HG03565 (cell line): Measurements from ENCODE around the gene LPAR5.

Source experiments
- ATAC-seq: cut with Tn5 transposase; IDR thresholded peaks from one replicate; pipeline ENCODE4 v1.9.1; 2021; ENCODE audit warnings: mild to moderate bottlenecking, moderate library complexity; ENCODE audit not compliant: unreplicated experiment

Gene LPAR5

DNA sequence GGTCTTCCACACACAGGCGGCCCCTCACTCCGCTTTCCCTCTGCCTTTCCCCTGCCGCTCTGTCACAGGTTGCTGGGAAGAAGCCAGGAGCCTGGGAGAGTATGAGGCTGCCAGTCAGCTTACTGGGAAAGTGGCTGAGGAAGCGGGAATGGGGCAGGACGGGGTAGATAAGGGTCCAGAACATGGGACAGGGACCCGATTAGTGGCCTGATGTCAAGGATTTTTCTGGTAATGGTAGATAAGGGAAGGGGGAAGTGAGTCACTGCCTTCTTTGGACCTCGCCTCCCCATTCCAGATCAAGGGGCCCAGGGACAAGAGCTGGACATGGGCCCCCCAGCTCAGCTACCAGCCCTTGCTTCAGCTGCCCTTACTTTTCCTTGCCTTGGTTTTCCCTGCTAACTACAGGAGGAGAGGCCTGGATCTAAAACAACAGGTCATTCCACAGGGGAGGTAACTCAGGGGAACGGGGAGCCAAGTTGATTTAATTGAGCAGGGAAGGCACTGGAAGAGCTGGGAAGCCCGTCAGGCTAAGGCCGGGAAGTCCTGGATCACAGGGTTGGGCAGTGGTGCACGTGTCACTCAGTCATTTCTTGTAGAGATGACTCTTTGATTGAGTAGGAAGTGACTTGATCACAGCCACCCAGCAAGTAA, 3.5 kb upstream of the LPAR5 start:
- no peak for ATAC-seq

DNA sequence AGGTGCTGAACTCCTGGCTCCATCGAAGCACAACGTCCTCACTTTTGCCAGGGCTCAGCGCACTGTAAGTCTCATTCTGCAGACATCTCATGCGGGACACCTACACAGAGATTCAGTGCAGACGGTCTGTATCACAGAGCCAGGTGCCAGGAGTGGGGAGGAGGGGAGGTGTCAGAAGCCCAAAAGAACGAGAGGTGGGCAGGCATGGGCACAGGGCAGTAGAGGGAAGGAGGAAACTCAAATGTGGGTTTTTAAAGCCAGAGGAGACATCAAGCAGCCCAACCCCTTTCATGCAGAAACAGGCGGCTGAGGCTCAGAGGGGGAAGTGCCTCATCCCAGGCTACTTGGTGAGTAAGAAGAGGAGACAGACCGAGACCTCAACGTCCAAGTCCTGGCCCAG, 2.5 kb upstream of the LPAR5 start:
- ATAC-seq = no peak

DNA sequence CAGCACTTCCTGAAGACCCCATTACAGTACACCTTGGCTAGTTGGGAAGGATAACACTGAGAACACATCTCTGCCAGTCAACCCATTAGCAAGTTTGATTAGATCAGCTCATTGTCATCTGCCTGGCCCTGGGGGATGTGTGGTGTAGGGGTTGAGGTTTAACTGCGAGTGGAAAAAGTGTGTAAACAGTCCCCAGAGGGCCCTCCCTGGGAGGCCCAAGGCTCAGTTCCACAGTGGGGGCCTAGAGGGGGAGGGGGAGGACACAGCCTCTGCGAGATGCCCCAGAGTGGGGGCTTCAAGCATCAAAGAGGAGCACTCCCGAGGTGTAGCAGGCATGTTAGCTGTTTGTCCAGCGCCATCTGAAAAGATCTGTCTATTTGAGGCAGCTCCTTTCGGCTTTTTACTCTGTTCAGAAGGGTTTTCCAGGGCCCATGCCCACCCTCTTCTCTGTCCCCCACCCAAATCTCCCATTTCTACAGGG, 344 bp downstream of the LPAR5 start:
- peak; percentile 38 for ATAC-seq

DNA sequence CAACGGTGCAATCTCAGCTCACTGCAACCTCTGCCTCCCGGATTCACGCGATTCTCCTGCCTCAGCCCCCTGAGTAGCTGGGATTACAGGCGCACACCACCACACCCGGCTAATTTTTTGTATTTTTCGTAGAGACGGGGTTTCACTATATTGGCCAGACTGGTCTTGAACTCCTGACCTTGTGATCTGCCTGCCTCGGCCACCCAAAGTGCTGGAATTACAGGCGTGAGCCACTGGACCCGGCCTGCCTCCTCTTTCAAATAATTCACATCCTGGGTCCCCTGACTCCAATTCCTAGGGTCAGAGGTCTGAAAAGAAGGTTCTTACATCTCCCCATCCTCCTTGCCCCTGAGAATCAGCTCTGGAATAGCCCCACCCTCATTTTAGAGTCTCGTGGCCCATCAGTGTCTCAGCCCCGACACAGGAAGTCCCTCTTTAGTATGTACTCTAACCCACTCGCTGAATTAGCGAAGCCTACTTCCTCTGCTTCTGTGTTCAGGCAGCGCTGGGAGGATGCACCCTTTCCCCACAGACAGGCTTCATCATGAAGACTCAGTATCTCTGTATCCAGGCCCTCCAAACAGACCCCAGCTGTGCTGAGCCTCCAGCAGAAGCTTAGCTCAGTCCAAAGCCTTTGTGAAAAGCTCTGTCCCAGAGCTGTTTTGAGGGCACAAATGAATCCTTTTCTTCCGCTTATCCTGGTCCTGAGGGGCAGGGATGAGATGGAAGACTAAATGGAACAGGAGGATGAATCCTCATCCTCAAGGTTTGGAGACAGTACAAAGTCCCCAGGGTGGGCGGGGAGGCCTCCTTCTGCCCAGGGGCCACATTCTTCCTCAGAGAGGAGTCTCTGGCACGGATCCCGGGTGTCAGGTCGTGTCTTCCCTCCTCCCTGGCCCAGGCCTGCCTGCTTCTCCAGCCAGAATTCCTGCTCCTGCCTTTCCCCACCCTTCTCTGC, 3.5 kb downstream of the LPAR5 start:
- peak; percentile 43 for ATAC-seq

DNA sequence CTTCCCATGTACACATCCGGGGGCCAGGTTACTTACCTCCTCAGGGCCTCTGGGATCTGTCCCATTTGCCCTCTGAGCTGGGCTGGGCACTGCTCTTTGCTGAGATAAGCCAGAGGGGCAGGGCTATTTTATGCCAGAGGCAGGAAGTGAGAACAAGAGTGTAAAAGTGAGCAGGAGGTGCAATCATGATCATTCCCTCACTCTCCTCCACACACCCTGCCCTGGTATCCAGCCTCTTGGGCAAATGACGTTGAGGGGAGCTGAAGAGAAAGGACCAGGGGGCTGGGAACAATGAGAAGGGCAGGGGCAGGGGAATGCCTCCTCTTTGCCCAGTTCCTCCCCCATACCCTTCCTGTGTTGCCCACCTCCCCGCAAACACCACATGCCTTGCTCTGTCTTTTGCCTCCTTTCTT, 4.2 kb downstream of the LPAR5 start:
- ATAC-seq = no peak

DNA sequence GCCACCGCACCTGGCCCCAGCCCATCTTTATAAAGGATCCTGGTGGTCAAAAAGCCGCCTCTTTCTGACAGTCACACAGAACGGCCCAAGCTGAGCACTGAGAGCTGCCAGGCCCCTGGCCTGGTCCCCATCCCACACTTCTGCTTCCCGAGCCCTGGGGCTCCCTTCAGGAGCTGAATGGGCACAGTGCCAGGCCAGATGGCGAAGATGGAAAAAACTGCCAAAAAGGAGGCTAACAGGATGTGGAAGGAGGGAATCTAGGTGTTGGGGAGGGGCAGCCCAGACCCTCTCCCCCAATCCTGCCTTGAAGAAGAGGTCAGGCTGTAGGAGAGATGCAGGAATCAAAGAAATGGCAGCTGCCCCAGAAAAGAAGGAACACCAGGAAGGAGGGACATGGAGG, 5.0 kb downstream of the LPAR5 start:
- ATAC-seq = no peak

DNA sequence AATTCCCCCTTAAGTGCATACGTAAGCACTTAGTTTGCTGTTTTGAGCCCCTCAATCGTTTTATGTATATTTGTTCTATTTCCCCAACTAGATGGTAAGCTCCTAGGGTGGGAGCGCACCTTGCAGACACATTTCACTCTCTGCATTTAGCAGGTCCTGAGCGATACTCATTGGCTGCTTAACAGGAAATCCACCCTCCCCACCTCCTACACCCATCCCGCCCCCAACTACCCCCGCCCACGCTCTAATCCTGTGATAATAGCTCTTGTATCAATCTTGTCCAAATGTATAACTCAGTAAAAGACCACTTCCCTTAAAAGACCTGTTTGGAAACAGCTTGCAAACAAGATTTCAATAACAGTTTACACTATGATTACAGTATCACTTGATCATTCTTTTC, 8.1 kb downstream of the LPAR5 start:
- ATAC-seq = no peak

DNA sequence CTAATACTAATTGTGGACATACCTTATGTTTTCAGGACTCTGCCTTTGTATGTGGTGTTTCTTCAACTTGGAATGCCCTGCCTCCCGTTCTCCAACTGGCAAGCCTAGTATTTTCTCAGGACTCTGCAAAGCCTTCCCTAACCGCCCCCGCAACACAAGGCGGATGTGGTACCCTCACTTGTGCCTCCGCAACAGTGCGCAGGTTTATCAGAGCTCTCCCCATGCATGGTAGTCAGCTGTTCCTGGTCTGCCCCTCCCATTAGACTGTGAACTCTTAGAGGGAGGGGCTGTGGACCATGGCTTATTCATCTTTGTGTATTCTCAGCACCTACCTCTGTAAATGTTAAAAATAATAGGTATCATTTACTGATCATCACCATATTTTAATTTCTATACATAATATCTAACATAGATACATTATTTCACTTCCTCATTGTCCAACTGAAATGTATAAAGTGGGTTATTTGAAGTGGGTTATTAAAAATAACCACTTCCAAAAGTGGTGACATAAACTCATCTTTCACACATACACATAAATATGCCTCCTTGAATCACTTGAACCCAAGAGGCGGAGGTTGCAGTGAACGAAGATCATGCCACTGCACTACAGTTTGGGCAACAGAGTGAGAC, 9.0 kb downstream of the LPAR5 start:
- ATAC-seq = no peak

DNA sequence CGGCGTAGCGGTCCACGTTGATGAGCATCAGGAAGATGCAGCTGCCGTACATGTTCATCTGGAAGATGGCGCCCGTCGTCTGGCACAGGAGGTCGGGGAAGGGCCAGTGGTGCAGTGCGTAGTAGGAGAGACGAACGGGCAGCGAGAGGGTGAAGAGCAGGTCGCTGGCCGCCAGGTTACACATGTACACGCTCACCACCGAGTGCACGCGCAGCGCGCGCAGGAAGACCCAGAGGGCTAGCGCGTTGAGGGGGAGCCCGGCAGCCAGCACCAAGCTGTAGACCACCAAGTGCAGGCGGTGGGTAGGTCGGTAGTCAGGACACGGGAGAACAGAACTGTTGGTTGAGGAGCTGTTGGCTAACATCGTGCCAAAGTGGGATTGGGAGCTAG, 14.9 kb downstream of the LPAR5 start:
- ATAC-seq = no peak

DNA sequence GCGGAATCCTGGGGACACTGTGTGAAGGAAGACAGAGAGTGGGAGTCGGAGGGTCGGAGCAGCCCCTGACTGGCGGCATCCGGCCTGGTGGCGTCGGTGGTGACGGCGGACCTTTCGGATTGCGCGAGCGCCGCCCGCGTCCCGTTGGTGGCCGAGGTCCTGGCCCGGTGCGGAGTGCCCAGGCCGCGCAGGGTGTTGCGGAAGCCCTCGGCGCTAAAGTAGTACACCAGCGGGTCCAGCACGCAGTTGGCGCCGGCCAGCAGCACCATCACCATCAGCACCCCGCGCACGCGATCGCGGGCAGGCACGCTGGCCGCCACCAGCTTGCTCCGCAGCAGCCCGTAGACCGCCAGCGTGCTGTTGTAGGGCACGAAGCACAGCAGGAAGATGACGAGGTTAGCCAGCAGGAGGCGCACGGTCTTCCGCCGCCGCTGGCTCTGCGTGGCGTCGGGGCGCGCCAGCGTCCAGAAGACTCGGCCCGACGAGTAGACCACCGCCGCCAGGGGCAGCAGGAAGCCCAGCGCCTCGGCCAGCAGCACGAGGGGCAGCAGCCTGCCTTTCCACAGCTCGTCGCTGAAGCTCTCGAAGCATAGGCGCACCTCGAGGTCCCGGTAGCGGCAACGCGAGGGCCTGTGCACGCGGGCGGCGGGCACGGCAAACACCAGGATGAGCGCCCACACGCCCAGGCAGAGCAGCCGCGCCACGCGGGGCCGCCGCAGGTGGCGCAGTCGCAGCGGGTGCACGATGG, 15.4 kb downstream of the LPAR5 start:
- ATAC-seq = no peak

DNA sequence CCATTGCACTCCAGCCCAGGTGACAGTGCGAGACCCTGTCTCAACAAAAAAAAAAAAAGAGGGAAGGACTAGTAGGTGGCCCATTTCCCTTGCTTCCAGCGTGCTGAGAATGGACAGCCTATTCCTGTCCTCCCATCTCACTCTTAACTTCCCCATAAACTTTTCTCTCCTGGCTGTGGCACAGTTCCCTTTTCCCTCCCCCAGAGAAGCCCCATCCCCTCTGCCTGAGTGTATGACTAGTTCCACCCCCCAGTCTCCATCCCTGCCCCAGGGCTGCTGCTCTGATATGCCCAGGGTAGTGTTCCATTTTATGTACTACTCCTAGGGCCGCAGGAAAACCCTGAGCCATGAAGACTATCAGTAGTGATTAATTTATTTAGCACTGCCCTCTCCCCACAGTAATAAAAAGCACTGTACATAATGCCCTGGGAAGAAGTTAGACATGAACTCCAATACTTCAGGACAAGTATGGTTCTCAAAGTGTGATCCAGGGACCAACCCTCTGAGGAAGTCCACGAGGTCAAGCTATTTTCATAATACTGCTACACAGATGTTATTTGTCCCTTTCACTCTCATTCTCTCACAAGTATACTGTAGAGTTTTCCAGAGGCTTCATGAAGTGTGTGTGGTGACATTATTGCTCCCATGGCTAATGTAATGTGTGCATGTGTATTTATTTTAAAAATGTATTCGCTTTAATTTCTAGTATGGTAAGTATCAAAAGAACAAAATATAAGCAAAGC, 17.1 kb downstream of the LPAR5 start:
- no peak for ATAC-seq

DNA sequence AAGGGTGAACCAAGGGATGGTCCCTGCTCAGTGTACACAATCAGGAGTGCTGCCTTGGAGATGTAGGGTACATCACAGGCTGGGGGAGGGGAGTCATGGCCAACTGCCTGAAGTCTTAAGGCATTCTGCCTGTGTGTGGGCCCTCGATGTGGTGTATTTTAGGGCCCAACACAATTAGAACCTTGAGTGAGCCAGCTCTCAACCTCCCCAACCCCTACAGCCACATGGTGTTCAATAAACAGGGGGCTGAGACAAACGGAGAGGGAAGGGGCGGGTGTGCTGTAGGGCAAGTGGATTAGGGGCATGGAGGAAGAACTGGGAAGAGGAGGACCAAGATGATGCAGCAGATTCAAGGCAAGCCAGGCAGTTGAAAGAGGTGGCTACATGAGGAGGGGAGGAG, 20.0 kb downstream of the LPAR5 start:
- ATAC-seq = no peak

DNA sequence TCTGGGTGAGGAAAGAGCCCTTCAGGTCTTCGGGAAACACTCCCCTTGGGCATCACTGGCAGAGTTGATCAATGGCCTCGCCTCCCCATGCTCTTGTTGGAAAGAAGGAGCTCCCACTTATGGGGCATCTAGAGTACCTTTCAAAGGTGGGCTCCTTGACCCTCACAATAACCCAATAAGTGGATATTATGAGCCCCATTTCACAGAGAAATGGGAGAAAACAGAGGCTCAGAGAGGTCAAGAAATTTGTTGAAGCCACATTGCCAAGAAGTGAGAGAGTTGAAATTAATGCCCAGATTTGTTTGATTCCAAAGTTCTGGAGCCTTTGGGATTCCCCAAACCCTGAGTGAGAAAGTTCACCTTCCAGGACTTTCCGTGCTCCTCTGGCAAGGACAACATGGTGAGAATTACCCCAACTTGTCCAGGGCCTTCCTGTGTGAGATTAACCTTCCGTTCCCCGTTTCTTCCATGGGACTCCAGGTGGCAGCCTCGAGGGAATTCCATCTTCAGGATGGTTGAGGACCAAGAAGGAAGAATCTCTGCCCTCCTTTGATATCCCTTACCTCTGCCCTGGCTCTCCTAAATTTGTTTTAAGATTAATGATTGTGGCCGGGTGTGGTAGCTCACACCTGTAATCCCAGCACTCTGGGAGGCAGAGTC, 21.1 kb downstream of the LPAR5 start:
- ATAC-seq = no peak

DNA sequence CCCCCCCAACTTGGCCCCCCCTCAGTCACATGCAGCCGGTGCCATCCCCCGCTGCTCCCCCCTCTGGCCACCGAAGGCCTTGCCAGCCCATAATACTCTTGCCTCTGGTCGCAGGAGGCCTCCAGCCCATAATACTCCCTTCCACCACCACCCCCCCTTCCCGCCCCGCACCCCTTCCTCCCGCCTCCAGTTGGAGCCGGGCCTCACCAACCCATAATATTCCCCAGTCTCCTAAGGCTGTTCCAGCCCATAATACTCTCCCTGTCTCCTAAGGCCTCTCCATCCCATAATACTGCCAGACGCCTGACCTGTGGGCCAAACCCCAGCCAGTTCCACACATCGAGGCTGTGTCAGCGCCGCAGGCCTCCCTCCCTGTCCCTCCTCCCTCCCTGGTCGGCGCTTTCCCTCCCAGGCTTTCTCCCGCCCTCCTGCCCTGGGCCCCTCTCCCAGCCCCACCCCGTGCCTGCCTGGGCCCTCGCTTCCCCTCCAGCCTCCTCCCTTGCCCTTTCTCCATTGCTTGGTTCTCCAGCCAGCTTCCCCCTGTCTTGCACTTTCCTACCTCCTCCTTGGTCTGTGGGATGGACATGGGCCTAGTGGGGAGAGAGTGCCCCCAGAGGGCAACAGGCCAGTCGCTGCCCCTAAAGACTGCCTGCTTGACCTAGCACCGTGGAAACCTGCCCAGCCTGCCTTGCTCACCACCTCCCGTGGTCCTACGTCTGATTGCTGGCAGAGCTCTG, 21.8 kb downstream of the LPAR5 start:
- no peak for ATAC-seq

DNA sequence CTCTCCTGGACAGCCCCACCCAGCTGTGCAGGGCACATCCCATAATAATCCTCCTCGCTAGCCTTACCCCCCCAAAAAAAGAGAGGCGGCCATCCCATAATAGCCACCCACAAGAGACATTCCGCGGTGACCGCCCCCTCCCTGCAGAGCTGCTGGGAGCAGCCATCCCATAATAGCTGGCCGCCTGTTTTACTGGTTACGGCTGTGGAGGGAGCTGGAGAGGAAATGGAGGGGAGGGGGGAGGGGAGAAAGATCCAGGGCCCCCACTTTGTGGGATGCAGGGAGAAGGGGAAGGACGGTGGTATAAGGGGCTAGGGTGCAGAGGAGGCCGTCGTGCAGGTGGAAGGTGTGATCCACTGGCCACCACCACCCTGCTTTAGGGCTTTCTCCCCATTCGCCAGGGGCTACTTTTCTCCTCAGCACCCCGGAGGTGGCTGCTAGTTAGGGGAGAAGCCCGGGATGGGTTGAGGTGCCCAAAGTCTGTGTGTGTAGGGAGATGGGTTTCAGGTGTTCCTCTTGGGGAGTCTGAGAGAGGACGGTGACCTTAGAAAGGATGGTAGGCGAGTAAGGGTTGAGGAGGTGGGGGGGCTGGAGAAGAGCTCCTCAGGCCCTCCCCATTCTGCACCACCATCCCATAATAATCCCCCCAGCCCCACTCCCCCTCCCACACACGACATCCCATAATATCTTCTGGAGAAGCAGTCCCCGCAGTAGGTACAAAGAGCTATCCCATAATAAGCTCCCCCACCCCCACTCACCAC, 22.6 kb downstream of the LPAR5 start:
- ATAC-seq = no peak

DNA sequence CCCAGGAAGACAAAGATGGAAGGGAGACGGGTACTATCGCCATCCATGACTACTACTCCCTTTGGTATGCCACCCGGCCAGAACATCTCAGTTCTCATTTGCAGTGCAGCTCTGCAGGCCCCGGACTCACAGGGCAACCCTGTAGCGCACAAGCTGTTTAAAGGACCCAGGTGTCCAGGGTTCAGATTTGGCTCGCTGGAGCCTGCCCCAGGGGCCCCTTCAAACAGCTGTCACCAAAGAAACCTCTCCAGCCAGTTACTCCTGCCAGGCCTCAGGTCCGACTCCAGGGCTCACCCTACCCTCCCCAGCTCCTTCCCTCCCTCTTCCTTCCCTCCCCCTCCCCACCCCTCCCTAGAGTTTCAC, 23.1 kb downstream of the LPAR5 start:
- no peak for ATAC-seq

DNA sequence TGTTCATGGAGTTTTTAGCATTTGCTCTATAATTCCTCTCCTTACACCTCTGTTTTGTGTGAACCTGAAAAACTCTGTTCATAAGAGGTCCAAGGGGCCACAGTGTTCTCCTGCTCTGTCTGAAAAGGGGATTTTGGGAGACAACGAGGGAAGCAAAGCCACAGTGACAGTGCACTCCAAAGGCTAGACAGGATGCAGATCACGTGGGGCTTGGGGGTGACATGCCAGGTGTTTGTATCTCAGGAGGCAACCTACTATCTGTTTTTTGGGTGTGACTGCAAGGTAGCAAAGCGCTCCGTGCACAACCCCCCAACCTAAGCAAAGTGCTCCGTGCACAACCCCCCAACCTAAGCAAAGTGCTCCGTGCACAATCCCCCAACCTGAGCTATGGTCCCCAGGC, 23.5 kb downstream of the LPAR5 start:
- ATAC-seq = no peak

DNA sequence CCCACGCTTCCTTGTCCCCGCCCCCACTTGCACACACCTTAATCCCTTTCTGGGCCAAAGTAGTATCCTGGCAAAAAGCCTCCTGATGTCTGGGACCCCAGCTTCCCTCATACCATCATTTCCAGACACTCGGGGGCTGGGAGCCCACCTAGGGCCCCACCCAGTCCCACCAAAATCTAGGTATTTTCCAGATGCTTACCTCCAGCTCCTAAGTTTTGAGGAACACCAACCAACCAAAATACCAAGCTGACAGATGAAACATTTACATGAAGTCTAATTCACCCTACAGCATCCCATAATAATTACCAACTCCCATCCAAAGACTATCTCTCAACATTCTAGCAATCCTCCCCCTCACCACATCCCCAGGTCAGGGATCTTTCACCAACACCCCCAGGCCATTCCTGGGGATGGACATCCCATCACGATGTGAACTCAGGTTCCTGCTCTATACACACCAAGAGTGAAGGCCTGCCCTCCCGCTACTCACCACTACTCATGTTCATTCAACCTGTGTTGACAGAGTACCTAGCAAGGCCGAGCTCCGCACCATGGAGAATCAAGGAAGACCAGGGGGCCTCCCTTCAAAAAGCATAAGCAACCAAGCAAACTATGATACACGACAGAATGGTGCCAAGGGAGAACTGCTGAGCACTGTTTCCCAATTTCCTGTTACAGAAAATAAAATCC, 27.0 kb downstream of the LPAR5 start:
- no peak for ATAC-seq
